GM21786 (cell line): Measurements from ENCODE around the gene SPATA20.

Source experiments
- ATAC-seq: cut with Tn5 transposase; IDR thresholded peaks from one replicate; pipeline ENCODE4 v1.9.1; 2021; ENCODE audit not compliant: unreplicated experiment

SPATA20 gene

DNA sequence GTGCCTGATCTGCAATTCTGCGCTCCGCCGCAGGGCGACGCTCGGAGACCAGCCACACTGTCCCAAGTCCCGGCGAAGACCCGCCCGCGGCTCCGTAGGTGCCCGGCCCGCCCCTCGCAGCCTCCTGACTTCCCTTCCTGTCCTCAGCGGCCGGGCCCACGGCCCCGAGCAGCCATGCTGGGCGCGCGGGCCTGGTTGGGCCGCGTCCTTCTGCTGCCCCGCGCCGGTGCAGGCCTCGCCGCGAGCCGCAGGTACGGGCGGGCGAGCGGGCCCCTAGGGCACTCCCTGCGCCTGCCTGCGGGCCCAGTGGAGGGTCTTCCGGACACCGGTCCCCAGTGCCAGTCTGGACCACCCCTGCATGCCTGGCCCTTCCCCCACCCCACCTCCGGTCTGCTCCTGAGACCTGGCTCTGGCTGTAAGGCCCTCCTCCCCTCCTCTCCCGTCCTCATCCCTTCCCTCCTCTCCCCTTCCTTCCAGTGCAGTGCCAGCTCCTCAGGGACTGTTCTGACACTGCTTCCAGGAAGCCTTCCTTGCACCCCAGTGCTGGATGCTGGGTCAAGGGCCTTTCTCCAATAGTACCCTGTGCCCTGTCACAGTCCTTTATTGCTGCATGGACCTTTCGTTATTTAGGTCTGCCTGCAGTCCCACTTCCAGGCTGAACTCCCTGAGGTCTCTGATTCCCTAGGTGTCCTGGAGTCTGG is at the start of gene SPATA20:
Gene SPATA20 (plus strand): TSS at position 140 of the 701 bp plus-strand sequence. CDS start 35 bp downstream, at position 175.
- peak; percentile 58 for ATAC-seq

- no peak for ATAC-seq
Measured at GRCh38 chr17:50498021-50498874, 48.7 kb upstream of the SPATA20 start.

DNA sequence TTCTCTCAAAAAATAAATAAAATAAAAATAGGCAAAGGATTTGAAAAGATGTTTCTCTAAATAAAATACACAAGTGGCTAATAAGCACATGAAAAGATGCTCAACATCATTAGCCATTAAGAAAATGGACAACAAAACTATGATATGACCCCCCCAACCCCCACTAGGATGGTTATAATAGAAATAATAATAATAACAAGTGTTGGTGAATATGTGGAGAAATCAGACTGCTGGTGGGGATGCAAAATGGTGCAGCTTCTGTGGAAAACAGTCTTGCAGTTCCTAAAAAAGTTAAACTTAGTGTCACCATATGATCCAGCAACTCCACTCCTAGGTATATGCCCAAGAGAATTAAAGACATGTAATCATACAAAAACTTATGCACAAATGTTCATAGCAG is 47.7 kb upstream of the SPATA20 start:
- ATAC-seq, result no peak

DNA sequence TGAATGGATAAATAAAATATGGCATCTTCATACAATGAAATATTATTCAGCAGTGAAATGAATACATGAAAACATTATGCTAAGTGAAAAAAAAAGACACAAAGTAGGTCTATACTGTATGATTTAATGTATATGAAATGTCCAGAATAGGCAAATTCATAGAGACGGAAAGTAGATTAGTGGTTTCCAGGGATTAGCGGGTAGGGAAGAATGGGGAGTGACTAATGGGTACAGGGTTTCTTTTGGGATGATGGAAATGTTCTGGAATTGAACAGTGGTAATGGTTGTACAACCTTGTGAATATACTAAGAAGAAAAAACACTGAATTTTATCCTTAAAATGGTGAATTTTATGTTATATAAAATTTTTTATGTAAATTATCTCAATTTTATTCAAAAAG is 47.3 kb upstream of the SPATA20 start:
- ATAC-seq, result no peak

DNA sequence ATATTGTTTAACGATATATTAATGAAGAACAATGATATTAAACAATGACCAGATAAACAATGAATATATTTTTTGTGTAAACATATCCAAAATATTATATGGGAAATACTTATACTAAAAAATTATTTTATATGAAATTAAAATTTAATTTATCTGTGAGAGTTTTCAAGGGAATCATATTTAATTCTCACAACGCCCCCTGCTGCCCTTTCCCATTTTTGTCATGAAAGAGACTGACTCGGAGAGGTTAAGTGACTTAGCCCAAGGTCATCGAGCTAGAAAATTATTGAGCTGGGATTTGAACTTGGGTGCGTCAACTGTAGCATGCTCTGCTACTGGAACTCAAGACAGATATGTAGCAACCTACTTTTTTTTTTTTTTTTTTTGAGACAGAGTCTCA is 45.9 kb upstream of the SPATA20 start:
- ATAC-seq, result no peak

GRCh38 chr17:50502301-50502990 is 44.5 kb upstream of the SPATA20 start:
- no peak for ATAC-seq

DNA sequence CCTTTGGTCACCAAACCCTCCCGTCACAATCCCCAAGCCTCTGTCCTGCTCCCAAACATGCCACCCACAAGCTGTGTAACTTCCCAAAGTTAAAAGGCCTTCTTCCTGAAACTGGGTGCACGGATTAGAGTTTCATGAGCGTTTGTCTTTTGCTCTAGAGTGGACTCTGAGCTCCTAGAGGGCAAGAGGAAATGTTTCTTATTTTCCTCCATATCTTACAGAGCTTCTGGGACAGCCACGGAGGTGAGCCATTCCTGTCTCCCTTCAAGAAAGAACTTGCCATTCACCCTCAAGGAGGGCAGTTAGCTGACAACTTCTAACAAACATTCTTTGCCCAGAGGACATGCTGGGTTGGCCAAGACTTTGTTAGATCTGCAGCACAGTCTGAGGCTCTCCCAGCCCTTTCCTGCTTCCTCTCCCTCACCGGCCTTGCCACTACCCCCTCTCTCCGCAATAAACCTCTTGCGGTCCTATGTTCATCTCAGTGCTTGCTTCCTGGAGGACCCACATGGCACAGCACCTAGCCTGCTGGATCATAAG is 41.3 kb upstream of the SPATA20 start:
- ATAC-seq, result no peak

DNA sequence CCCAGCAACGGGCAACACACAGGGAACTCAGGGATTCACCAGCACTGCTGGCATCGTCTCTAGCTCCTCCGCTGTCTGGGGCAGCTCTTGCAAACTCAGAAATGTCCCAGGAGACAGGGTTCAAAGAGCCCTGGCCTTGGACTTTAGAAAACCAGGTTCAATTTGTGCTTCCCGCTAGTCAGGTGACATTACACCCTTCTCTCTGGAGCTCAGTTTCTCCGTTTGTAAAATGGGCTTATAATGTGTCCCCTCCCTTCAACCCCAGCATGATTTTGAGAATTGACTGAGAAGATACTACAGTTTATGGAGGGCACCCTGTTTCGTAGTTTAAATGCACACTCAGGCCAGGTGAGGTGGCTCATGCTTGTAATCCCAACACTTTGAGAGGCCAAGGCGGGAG is 40.7 kb upstream of the SPATA20 start:
- no peak for ATAC-seq

DNA sequence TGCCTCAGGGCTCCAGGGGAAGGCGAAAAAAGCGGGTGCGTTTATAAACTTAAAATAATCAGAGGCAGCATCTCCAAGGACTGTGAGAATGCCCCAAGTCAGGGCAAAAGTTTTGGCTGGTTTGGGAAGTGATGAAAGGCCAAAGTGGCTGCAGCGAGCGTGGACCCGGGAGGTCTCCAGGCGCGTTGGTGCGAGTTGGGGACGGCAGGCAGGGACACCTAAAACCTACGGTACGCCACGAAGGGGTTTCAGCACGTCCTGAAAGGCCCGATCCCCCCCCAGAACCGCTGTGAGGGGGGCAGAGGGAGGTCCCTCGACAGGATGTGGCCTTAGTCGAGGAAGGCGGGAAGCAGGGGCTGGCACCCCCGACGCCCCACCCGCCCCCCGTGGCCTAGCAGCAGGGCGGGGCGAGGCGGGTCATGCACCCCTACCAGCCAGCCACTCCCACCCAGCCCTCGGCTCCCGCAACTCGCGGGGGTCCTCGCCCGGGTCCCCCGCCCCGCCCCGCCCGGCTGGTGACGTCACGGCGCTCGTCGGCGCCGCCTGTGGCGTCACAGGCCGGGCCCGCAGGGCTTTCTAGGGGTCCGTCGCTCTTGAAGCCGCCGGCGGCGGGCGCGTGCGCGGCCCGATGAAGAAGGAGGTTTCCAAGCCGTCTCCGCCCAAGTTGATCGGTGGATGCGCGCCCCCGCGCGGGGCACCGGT is 39.0 kb upstream of the SPATA20 start, which contains the start of gene MYCBPAP:
Gene MYCBPAP (plus strand): TSS at position 569 of the 702 bp plus-strand sequence. CDS start 236 bp downstream, outside the sequence.
- no peak for ATAC-seq

- no peak for ATAC-seq
Measured at GRCh38 chr17:50508573-50509460, 38.2 kb upstream of the SPATA20 start.

DNA sequence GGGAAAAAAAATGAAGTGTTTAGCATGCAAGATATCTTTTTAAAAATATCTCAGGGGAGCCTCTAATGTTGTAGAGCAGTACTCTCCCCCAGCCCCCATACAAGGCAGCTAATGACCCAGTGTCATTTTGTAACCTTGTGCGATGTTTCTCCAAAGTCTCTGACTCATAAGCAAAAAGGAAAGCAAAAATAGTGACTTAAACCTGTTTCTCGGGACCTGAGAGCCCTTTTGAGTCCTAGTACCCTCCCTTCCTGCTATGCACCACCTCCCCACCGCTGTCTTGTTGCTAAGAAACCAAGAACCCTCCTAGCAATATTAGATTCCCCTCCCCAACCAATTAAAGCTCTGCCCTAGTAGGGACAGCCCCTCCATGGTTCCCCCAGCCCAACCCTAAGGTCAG is 35.9 kb upstream of the SPATA20 start:
- ATAC-seq, result peak; percentile 91

DNA sequence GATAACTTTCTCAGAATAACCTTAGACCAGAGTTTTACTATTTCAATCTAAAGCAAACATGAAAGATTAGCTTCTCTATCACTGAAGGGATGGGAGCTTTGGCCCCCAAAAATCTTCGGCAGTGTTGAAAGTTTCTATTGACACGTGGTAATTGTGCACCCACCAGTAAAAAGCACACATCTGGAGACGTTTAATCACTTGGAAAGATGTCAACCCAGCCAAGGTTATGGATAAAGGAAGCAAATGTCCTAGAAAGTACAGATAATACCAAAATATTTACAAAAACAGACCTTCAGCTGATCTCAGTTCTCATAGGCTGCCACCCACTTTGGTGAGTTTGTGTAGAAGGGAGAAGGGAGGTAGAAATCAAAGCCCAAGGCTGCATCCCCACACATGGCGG is 33.5 kb upstream of the SPATA20 start:
- no peak for ATAC-seq

- no peak for ATAC-seq
Measured at GRCh38 chr17:50514388-50514787, 32.6 kb upstream of the SPATA20 start.

DNA sequence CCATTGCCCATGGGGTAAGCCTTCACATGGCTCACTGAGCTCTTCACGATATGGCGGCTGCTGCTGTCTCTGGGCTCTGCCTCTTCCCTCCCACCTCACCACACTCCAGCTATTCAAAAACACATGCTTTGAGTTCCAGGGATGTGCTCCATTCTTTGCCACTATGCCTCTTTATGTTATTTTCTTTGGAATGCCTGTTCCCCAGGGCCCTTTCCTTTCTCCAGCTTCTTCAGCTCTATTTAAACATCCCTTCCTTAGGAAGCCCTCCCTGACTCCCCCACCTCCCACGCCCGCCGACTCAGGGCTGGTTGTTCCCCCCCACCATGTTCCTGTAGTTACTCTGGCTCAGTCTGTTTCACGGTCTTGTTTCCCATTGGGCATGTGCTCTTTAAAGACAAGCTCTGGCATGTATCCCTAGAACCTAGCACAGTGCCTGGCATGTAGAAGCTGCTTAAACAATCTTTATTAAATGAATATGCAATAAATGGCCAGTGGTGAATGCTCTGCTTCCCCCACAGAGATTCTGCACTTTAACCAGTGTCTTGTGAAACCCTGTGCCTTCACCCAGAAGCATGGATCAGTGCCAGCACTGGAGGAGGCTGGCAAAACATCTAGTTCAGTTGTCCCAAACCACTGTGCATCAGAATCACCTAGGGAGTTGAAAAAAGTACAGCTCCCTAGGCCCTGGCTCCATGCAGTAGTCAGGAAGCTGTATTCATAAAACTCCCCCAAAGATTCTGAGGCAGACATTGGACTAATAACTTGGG is 31.9 kb upstream of the SPATA20 start:
- no peak for ATAC-seq

GRCh38 chr17:50517011-50517410 is 30.0 kb upstream of the SPATA20 start:
- ATAC-seq, result no peak

- no peak for ATAC-seq
Measured at GRCh38 chr17:50517504-50518383, 29.2 kb upstream of the SPATA20 start.

DNA sequence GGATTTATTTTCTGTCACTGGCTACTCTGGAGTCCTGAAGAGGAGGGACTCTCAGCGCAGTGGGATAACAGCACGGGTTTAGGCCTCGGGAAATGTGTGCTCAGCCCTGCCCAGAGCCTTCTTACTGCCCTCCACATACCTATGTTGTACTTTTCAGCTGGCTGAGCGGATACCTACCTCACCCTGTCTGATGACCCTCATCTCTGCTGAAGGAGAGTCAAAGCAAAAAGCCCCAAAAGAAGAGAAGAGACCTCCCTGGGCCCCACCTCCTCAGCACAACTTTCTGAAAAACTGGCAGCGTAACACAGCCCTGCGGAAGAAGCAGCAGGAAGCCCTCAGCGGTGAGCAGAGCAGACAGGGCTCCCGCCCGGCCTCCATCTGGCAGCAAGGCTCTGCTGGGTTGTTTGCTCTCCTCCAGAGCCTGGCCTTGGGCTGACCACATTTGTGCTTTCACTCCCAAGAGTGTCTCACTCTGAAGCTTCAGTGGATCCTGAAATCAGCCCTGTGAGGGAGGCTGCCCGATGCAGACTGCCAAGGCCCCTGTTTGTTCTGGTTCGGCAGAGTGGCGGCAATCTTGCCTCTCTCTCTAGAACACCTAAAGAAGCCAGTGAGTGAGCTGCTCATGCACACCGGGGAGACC is 28.5 kb upstream of the SPATA20 start:
- ATAC-seq, result no peak
